COR-L47 (cell line): Measurements from ENCODE around the gene IGLL5.
"Not testable (repeated sequence)": the region's sequence is repeated elsewhere in the genome, so short reads cannot be mapped to it uniquely, and the experiment has no call there.

Experiments
- DNase-seq: peaks from one replicate; lab custom pipeline; 2025; lab: John Stamatoyannopoulos, UW

IGLL5 gene

DNA sequence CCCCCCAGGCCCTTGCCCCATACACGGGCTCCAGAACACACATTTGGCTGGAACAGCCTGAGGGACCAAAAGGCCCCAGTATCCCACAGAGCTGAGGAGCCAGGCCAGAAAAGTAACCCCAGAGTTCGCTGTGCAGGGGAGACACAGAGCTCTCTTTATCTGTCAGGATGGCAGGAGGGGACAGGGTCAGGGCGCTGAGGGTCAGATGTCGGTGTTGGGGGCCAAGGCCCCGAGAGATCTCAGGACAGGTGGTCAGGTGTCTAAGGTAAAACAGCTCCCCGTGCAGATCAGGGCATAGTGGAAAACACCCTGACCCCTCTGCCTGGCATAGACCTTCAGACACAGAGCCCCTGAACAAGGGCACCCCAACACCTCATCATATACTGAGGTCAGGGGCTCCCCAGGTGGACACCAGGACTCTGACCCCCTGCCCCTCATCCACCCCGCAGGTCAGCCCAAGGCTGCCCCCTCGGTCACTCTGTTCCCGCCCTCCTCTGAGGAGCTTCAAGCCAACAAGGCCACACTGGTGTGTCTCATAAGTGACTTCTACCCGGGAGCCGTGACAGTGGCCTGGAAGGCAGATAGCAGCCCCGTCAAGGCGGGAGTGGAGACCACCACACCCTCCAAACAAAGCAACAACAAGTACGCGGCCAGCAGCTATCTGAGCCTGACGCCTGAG is 13.1 kb downstream of the IGLL5 start:
- DNase-seq = not testable (repeated sequence)

DNA sequence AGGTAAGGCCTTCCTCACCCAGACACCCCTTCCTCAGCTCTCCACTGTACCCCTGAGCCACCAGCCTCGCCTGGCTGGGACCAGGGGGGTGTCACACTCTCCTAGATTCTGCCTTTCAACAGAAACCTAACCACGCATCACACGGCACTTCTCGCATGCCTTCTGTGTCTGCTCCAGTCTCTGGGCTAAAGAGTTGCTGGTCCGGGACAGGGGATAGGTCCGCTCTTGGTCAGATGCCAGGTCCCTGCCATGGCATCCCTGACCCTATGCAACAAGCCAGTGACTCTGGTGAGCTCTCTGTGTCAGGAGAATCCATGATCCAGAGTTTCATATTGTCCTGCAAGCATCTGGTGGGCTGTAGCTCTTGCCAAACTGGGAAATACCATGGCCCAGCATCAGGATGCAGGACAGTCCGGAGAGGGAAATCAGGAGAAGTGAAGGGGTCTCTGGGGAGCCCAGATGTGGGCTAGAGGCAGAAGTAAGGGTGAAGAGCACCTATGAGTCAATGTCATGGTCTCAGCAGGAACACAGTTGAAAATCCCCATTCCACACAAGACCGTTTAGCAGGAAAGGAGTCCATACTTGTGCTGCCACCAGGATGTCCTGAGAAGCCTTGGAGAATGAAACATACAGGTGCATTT is 14.1 kb downstream of the IGLL5 start:
- DNase-seq = no peak

DNA sequence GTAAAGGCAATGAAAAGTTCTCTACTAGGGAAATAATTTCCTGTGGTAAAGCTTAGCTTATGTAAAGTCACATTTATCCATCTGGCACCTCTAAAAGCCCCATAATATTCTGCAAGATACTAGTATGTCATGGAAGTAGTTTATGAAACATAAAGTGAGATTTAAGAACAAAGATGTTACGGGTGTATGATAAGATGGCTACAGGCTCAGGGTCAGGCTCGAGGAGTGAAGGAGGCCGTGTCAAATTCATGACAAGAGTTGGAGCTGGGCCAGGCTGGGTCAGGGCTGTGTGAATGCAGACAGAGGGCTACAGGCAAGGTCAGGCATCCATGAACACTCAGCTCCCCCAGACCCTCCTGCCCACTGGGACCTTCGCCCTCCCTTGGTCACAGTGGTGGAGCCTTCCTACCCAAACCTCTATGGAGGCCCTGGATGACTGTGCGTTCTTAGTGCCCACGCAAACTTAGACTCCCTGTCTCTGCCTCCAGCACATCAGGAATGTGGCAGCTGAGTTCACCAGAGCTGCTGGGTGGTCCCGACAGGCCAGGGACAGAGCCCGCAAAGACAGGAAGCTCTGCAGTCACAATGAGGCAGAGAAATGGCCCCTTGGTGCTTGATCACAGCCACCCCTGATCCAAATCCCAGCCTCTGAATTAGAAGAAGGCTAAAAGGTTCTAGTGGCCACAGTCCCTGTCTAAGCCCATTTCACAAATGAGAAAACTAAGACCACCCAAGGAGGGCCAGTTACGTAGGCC is 14.8 kb downstream of the IGLL5 start:
- no peak for DNase-seq

DNA sequence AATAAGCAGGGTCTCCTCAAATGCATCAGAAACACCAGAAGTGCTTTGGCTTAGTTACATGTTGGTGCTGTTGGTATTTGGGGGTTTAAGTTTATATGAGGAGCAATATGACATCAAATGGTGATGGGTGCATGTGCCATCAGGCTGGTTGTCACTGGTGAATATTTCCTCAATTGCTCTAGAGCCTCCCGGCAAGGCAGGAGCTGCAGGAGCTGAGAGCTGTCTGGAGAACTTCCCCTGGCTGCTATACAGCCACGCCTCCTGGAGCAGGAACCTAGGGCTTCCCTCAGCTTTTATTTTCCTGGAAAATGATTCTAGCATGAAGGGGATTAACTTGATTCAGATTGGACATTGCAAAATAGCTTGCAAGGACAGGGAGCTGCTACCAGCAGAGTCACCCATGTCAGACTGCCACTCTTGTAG is 15.8 kb downstream of the IGLL5 start:
- DNase-seq = no peak

DNA sequence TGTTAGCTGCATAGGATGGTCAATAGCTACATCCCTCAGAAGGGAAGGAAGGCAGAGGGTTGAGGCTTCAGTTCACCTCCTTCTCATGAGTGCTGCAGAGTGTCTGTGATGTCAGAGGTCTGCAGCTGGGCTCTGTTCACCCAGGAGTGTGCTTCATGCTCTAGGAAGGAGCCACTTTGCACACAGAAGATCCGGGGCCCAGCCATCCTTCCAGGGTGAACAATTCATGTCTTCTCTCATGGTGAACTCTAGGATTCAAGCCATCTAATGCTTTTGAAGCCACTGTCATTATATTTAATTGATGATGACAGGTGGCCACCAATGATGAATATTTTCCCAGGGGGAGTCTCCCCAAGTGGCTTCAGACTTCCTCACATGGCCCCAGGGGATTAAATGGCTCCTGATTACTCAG is 16.2 kb downstream of the IGLL5 start:
- not testable (repeated sequence) for DNase-seq

DNA sequence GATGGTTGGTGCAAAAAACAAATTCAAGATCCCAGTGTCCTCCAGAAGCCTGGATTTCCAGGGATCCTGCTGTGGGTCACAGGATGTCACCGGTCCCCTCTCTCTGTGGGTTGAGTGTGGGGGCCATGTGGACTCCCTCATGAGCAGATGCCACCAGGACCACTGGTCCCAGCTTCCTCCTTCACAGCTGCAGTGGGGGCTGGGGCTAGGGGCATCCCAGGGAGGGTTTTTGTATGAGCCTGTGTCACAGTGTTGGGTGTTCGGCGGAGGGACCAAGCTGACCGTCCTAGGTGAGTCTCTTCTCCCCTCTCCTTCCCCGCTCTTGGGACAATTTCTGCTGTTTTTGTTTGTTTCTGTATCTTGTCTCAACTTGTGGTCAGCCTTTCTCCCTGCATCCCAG is 17.1 kb downstream of the IGLL5 start:
- DNase-seq = not testable (repeated sequence)

DNA sequence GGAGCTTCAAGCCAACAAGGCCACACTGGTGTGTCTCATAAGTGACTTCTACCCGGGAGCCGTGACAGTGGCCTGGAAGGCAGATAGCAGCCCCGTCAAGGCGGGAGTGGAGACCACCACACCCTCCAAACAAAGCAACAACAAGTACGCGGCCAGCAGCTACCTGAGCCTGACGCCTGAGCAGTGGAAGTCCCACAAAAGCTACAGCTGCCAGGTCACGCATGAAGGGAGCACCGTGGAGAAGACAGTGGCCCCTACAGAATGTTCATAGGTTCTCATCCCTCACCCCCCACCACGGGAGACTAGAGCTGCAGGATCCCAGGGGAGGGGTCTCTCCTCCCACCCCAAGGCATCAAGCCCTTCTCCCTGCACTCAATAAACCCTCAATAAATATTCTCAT is 18.8 kb downstream of the IGLL5 start:
- not testable (repeated sequence) for DNase-seq

DNA sequence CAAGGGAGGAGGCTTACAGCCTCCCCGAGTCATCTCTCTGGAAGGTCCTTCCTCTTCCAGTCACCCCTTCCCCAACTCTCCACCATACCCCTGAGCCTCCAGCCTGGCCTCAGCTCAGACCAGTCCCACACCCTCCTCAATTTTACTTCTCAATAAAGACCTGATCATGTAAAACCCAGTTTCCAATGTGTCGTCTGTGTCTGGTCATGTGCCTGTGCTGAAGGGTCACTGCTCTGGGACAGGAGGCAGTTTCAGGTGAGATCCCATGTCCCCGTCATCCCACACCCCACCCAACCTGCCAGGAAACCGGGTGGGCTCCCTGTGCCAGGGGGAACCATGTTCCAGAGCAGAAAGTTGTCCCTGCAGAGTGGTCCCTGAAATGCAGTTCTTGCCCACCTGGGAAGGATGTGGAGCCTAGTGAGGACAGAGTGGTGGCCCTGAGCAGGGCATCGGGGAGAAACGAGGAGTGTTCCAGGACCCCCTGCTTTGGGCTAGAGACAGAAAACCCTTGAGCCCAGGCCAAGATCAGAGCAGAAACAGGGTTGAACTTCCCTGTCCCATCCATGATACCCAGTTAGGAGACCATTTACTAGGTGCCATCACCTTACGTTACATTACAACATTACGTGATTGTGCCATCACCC is 19.4 kb downstream of the IGLL5 start:
- DNase-seq = no peak

DNA sequence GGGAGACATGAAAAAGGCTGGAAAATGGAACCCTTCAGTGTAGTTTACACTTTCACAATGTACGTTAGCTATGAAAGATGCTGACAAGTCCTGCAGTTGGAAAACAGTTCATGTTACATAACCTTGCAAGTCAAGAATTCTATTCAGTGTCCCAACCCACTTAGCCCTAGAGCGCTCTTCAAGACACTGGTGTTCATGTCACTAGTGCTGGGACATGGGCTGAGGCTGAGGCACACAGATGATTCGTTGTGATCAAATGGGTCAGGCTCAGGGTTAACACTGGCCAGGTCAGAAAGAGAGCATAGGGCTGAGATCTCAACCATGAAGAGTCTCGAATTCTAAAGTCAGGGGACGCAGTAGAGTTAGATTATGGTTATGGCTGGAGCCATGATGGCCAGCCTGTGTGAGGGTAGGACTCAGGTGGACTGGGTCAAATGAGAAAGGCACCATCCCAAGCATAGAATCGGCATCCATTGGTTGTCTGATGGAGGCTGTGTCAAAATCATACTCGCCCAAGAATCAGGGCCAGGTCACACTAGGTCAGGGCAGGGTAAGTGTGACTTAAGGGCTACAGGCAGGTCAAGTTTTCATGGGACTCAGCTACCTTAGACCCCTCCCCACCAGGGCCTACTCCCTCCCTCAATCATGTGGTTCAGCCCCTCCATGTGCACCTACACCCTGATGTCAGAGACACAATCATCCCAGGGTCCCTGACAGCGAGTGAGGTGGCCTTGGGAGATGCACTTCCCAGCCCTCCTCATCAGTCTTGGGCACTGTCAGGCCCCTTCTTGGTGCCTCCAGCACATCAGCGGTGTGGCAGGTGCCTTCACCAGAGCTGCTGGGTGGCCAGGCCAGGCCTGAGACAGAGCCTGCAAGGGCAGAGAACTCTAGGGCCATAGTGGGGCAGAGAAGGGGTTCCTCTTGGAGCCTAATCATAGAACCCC is 20.2 kb downstream of the IGLL5 start:
- no peak for DNase-seq

DNA sequence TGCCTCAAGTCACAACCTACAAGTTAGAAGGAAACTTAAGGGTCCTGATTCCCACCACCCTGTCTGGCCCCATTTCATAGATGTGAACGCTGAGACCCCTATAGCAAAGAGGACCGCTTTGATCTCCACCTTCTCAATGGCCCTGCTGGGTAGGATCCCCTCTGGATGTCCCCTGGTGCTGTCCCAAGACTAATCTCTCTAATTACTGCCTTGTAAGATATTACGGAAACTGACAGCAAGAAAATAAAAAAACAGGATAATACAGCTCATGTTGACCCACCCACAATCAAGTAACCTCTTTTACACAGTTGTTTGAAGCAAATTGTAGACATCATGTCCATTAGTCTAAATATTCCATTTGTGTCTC is 20.9 kb downstream of the IGLL5 start:
- DNase-seq = no peak

DNA sequence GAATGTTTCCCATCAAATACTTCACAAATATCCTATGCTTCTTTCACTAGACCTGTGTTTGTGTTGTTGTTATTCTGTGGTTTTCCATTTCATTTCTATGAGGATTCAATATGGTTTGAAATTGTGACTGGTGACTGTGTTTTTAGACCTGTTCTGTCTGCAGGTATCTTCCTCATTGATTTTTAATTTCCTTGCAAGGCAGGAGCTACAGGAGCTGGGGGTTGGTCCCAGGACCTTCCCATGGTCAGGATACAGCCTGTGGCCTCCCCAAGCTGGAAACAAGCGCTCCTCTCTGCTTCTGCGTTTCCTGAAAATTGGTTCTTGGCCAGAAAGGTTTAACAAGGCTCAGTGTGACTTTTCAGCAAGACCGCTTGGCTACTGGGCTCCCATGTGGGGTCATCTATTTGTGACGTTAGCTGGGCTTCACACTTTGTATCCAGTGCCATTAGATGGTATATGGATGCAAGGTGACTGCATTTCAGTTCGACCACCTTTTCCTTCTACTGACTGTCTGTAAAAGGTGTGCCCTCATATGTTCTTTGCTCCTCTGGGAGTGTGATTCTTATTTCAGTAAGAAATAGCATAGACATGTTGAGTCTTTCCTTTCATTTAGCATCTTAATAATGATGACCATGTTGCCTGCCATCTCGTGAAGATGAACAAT is 21.5 kb downstream of the IGLL5 start:
- DNase-seq = no peak

DNA sequence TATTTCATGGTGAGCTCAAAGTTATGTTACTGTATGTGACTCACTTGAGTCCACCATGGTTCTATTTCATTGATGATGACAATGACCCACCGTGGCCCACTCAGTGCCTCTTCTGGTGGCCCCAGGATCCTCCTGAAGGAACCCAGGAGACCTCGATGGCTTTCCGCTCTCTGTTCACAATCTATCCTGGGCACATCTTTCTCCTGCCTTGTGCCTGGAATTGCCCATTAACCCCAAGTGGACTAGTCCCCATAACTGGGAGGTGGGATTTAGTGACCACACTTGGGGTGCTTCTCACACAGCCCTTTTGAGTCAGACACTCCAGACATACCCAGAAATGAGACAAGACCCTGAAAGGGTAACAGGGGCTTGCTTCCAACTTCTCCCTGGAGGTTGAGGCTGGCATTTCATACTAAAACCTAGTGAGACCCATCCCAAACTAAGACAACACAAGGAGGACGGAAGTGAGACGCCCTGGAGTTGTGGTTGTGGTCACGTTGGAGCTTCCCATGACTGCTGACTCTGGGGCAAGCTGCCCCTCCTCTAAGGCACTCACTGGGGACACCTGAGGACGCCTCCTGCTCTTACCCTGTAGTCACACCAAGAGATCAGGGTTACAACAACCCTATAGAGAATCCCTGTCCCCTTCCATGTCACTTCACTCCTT is 22.1 kb downstream of the IGLL5 start:
- DNase-seq = no peak

DNA sequence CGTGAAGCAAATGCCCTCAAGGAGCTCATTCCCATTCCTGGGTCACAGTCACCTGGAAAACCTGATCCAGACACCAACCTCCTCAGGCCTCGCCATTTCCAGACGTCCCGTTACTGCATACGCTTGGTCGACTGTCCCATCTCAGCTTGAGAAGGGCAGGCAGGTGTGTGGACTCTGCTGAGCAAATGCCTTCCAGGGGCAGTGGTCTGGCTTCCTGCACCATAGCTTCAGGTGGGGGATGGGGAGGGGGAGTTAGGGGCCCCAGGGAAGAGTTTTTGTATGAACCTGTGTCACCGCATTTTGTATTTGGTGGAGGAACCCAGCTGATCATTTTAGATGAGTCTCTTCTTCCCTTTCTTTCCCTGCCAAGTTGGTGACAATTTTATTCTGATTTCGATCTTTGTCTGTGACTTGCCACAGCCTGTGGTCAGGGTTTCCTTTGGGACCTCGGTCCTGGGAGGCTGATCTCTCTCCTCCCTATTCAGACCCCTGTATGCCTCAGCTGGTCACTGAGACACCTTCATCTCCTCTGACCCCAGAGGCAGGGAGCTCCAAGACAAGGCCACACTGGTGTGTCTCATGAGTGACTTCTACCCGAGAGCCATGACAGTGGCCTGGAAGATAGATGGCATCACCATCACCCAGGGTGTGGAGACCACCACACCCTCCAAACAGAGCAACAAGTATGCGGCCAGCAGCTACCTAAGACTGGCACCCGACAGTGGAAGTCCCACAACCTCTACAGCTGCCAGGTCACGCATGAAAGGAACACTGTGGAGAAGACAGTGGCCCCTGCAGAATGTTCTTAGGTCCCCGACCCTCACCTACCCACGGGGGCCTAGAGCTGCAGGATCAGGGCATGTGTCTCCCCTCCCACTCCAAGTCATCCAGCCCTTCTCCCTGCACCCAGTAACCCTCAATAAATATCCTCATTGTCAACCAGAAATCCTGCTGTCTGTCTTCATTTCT is 22.9 kb downstream of the IGLL5 start:
- no peak for DNase-seq

DNA sequence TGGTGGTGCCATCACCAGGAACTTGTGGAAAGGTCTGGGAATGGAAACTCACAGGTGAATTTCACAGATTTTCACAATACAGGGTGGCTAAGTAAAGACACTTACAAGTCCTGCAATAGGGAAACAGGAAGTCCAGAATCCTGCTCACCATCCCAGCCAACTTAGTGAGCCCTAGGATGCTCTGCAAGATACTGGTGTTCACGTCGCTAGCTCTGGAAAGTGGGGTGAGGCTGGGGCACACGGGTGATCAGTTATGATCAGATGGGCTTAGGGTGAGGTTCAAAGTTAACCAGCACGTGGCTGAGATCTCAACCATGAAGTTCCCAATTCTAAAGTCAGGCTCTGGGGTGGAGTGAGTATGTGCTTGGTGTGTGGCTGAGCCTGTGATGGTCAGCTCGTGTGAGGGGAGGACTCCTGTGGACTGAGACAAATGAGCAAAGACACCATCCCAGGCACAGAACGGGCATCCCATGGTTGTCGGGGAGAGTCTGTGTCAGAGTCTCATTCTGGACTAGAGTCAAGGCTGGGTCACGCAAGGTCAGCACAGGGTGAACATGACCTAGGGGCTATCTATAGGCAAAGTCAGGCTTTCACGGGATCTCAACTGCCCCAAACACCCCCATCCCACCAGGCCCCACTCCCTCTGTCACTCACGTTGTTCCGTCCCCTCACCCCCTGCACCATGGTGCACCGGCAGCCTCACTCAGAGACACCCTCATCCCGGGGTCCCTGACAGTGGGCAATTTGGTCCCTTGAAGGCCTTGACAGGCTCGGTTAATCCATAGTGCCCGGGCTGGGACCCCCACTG is 23.9 kb downstream of the IGLL5 start:
- DNase-seq = no peak

DNA sequence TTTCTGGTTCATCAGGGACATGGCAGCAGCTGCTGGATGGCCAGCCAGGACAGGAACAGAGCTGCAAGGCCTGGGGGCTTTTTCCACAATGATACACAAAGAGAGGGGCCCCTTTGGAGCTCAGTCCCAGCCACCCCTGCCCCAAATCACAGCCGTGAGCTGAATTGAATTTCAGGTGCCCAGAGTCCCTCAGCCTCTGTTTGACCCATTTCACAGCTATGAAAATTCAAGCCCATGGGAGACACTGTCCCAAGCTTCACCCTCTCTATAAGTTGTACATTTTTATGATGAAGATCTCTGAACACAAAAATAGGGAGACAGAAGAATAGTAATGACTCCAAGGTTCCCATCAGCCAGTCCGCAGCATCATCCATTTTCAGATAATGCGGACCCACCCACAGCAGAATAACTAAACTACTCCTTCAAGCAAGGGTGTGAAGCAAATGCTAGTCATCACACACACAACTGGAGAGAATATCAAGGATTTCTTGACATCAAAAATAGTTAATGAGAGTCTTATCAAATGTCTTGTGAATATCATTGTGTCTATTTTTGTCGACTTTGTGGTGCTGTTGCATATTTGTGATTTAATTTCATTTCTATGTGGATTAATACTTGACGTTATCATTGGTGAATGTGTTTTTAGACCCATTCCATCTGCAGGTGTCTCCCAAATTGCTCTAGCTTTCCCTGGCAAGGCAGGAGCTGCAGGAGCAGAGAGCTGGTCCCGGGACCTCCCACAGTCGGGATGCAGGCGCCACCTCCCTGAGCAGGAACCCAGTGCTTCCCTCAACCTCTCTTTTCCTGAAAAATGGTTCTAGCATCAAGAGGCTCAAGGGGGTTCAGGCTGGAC is 24.7 kb downstream of the IGLL5 start:
- no peak for DNase-seq

DNA sequence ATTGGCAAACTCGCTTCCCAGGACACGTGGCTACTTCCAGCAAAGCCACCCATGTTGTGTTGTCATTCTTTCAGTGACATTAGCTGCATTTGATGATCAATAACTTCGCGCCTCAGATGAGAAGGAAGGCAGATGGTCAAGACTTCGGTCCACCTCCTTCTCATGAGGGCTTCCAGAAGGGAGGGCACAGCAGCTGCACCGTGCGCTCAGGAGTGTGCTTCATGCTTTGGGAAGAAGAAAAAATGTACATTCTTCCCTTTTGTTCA is 25.3 kb downstream of the IGLL5 start:
- DNase-seq = no peak

DNA sequence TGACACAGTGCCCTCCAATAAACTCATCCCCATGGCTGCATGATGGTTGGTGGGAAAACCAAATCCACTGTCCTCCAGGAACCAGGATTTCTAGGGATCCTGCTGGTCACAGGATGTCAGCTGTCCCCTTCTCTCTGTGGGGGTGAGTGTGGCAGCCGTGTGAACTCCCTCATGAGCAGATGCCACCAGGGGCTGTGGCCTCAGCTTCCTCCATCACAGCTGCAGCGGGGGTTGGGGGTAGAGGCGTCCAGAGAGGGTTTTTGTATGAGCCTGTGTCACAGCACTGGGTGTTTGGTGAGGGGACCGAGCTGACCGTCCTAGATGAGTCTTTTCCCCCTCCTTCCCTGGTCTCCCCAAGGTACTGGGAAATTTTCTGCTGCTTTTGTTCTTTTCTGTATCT is 26.4 kb downstream of the IGLL5 start:
- no peak for DNase-seq
